Peyer's patch (tissue), 4 donors: ENCODE measurements around the gene C19orf47.

Experiments
- POLR2A ChIP-seq, 2 donors: fragments of 450-650 bp; IDR thresholded peaks; one replicate each; pipeline ENCODE4 v1.5.1; 2017; ENCODE audit warnings: antibody characterized with exemption in 2 of 2, mild to moderate bottlenecking in 2 of 2, moderate library complexity in 2 of 2
- TF ChIP-seq, protein P1 (sequence below), 6 experiments: fragments of 450-650 bp in 4 of 6; fragments of 200-600 bp in 2 of 6; sonication (generic) in 1 of 6; IDR thresholded peaks; one replicate each; pipeline ENCODE4 v1.5.1; 2017 to 2019; ENCODE audit warnings: antibody characterized with exemption in 6 of 6, mild to moderate bottlenecking in 3 of 6, moderate library complexity in 1 of 6

DNA sequence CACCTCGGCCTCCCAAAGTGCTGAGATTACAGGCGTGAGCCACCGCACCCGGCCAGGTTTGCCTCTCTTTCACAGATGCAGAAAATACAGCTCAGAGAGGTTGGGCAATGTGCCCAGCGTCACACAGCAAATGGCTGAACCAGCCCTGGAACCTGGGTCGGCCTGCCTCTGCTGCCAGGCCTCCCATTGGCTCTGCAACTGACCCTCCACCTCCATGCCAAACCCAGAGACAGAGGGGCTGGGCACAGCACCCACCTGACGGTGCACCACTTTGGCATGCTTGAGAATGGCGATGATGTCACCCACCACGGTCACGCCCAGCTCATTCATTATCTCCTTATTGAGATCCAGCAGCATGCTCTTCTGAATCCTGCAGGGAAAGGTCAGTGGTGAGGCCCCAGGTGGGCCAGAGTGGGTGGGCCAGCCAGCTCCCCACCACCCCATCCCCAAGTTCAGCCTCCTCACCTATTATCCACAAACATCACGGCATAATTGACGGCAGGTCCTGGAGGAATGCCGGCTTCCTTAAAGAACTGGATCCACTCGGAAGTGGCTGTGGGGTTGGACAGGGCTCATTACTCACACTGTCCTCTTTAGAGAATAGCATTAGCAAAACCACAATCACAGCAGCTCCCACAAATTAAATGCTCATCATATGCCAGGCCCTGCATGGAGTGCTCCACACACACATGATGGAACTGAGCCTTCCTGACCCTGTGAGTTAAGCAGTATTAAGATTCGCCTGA is 12.2 kb downstream of the C19orf47 start:
- TF ChIP-seq, protein P1, sequence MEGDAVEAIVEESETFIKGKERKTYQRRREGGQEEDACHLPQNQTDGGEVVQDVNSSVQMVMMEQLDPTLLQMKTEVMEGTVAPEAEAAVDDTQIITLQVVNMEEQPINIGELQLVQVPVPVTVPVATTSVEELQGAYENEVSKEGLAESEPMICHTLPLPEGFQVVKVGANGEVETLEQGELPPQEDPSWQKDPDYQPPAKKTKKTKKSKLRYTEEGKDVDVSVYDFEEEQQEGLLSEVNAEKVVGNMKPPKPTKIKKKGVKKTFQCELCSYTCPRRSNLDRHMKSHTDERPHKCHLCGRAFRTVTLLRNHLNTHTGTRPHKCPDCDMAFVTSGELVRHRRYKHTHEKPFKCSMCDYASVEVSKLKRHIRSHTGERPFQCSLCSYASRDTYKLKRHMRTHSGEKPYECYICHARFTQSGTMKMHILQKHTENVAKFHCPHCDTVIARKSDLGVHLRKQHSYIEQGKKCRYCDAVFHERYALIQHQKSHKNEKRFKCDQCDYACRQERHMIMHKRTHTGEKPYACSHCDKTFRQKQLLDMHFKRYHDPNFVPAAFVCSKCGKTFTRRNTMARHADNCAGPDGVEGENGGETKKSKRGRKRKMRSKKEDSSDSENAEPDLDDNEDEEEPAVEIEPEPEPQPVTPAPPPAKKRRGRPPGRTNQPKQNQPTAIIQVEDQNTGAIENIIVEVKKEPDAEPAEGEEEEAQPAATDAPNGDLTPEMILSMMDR (IDR thresholded peaks at IDR 0.05): no peak
- TF ChIP-seq POLR2A (IDR thresholded peaks at IDR 0.05): no peak
